ENCODE results near the gene ZNF846.
"Not testable (repeated sequence)": the region's sequence is repeated elsewhere in the genome, so short reads cannot be mapped to it uniquely, and the experiment has no call there.

DNA sequence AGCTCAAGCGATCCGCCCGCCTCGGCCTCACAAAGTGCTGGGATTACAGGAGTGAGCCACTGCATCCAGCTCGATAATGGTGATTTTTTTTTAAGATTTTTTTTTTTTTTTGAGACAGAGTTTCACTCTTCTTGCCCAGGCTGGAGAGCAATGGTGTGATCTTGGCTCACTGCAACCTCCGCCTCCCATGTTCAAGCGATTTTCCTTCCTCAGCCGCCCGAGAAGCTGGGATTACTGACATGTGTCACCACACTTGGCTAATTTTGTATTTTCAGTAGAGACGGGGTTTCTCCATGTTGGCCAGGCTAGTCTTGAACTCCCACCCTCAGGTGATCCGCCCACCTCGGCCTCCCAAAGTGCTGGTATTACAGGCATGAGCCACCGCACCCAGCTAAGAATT, 20.1 kb upstream of the ZNF846 start:
- TF ChIP-seq, protein P1, sequence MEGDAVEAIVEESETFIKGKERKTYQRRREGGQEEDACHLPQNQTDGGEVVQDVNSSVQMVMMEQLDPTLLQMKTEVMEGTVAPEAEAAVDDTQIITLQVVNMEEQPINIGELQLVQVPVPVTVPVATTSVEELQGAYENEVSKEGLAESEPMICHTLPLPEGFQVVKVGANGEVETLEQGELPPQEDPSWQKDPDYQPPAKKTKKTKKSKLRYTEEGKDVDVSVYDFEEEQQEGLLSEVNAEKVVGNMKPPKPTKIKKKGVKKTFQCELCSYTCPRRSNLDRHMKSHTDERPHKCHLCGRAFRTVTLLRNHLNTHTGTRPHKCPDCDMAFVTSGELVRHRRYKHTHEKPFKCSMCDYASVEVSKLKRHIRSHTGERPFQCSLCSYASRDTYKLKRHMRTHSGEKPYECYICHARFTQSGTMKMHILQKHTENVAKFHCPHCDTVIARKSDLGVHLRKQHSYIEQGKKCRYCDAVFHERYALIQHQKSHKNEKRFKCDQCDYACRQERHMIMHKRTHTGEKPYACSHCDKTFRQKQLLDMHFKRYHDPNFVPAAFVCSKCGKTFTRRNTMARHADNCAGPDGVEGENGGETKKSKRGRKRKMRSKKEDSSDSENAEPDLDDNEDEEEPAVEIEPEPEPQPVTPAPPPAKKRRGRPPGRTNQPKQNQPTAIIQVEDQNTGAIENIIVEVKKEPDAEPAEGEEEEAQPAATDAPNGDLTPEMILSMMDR (IDR thresholded peaks at IDR 0.05; ENCODE audit: borderline replicate concordance, extremely low read depth, low read length, poor library complexity, severe bottlenecking): not testable (repeated sequence)
- not testable (repeated sequence) for TF ChIP-seq EZH2 (IDR thresholded peaks at IDR 0.05; ENCODE audit: borderline replicate concordance, low read depth, low read length, severe bottlenecking)

Data from DND-41 (cell line).